ENCODE results near the gene NUMB.

GRCh38 chr14:73305499-73305898, 152.8 kb downstream of the NUMB start:
- TF ChIP-seq RAD21 (conservative IDR thresholded peaks at IDR 0.05), result no peak
- TF ChIP-seq SMC3 (conservative IDR thresholded peaks at IDR 0.05; ENCODE audit: poor library complexity), result no peak
- TF ChIP-seq CTCF (IDR thresholded peaks at IDR 0.05; ENCODE audit: poor library complexity, severe bottlenecking), result no peak
- TF ChIP-seq REST (IDR thresholded peaks at IDR 0.05; ENCODE audit: borderline replicate concordance), result no peak
- no peak for TF ChIP-seq EP300 (conservative IDR thresholded peaks at IDR 0.05; ENCODE audit: poor library complexity, severe bottlenecking)
